Stimulated activated naive CD8-positive, alpha-beta T cell treated with anti-CD3 and anti-CD28 coated beads, Interleukin-15, amount 100 ng/mL, for 72 hours (primary cell): ENCODE results near the gene RPS28.
"Not testable (repeated sequence)": the region's sequence is repeated elsewhere in the genome, so short reads cannot be mapped to it uniquely, and the experiment has no call there.

ENCODE experiments used
- ATAC-seq: fragments of 150-1000 bp; cut with Tn5 transposase; 2 replicates; pipeline ENCODE4 v1.10.0; 2021; ENCODE audit warnings: mild to moderate bottlenecking, moderate library complexity
- DNase-seq, 2 donors: peaks; one replicate each; pipeline ENCODE4 v3.0.0; 2021 to 2022
- H3K27ac Mint-ChIP-seq, 2 donors: one replicate each; pipeline ENCODE4 v1.8.0; 2022; ENCODE audit warnings: mild to moderate bottlenecking in 2 of 2, mixed read lengths in 2 of 2, moderate library complexity in 2 of 2
- H3K27me3 Mint-ChIP-seq: one replicate; pipeline ENCODE4 v1.8.0; 2022; ENCODE audit warnings: mixed read lengths
- H3K4me1 Mint-ChIP-seq: one replicate; pipeline ENCODE4 v1.8.0; 2022; ENCODE audit warnings: mild to moderate bottlenecking, mixed read lengths
- H3K4me3 Mint-ChIP-seq, 2 donors: one replicate each; pipeline ENCODE4 v1.8.0; 2022; ENCODE audit warnings: mild to moderate bottlenecking in 2 of 2, mixed read lengths in 2 of 2, moderate library complexity in 1 of 2
- H3K9me3 Mint-ChIP-seq, 2 donors: one replicate each; pipeline ENCODE4 v1.8.0; 2022; ENCODE audit warnings: mixed read lengths in 2 of 2

Gene RPS28

GRCh38 chr19:8321067-8321985 lies at the start of gene RPS28, which contains the start of gene NDUFA7:
Gene RPS28, plus strand, starts transcription at chr19:8321496. Its CDS starts 35 bp downstream, at chr19:8321531.
Gene NDUFA7, minus strand, starts transcription at chr19:8321375. Its CDS starts 17 bp downstream, at chr19:8321358.
- Mint-ChIP-seq H3K27me3 (no peaks in the 10 kb centered on the region), H3K4me1 (peaks cover 45% of the 10 kb centered on the region), H3K27ac (peak within 1 kb of the TSS; percentile 98 to 99), H3K4me3 (peak within 1 kb of the TSS; percentile 98 to 99), H3K9me3 (no peaks in the 10 kb centered on the region)
- ATAC-seq (peak; percentile 94), DNase-seq (peak; percentile 96 to 97)

DNA sequence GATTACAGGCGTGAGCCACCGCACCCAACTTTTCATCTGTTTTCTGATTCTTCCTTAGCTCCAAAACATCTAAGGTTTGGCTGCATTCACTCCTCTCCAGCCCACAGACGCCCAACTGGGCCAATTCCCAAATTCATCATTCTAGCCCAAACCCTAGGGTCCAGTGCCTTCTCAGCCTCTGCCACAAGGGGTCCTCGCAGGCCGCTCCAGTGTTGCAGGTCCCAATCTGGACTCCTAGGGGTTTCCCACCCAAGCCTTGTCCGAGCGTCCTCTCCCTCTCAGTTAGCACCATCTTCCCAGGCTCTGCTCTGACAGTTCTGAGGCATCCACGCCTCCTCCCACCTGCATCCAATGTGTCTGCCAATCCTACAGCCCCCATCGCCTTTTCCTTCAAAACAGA lies 44.8 kb upstream of the RPS28 start:
- H3K4me1 Mint-ChIP-seq, H3K9me3 Mint-ChIP-seq, DNase-seq, H3K27ac Mint-ChIP-seq, H3K27me3 Mint-ChIP-seq, H3K4me3 Mint-ChIP-seq: not testable (repeated sequence)
- ATAC-seq, result peak; percentile 63

- not testable (repeated sequence) for H3K4me1 Mint-ChIP-seq, H3K27me3 Mint-ChIP-seq, H3K27ac Mint-ChIP-seq, DNase-seq, H3K4me3 Mint-ChIP-seq, H3K9me3 Mint-ChIP-seq
- ATAC-seq, result peak; percentile 48
Measured at GRCh38 chr19:8291337-8291736, 30.0 kb upstream of the RPS28 start.

DNA sequence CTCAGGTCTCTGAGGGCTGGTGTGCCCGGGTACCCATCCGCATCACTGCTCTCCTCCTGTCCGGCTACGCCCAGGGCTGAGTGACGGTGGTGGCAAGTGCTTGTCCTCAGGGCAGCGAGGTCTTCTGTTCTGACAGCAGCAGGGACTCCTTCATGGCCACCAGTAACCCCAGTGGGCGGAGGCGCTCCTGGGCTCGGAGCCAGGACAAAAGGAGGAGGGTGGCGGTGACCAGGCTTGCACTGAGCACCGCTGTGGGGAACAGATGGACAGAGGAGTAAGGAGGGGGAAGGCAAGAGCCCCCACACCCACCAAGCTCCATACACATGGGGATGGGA lies 19.0 kb upstream of the RPS28 start:
- H3K9me3 Mint-ChIP-seq, result no peaks in the 10 kb centered on the region
- H3K27me3 Mint-ChIP-seq, result no peaks in the 10 kb centered on the region
- DNase-seq (peak in 1 of 2 donors; percentile 8), ATAC-seq (no peak)
- H3K27ac Mint-ChIP-seq, result no peak overlapping the region
- peaks cover 35% of the 10 kb centered on the region for H3K4me1 Mint-ChIP-seq
- no peak overlapping the region for H3K4me3 Mint-ChIP-seq

GRCh38 chr19:8302734-8303133 lies 18.6 kb upstream of the RPS28 start:
- H3K4me1 Mint-ChIP-seq, result peaks cover 39% of the 10 kb centered on the region
- ATAC-seq, result no peak
- peak overlapping the region in 1 of 2 donors; percentile 48 for H3K27ac Mint-ChIP-seq
- no peaks in the 10 kb centered on the region for H3K27me3 Mint-ChIP-seq
- DNase-seq, result no peak
- no peak overlapping the region for H3K4me3 Mint-ChIP-seq
- no peaks in the 10 kb centered on the region for H3K9me3 Mint-ChIP-seq

- Mint-ChIP-seq H3K9me3 (no peaks in the 10 kb centered on the region), H3K27ac (no peak overlapping the region), H3K4me3 (no peak overlapping the region), H3K27me3 (no peaks in the 10 kb centered on the region), H3K4me1 (peaks cover 56% of the 10 kb centered on the region)
- DNase-seq (no peak), ATAC-seq (no peak)
Measured at GRCh38 chr19:8304841-8305621, 16.3 kb upstream of the RPS28 start.

- Mint-ChIP-seq H3K27me3 (no peaks in the 10 kb centered on the region), H3K4me3 (no peak overlapping the region), H3K4me1 (peaks cover 56% of the 10 kb centered on the region), H3K9me3 (no peaks in the 10 kb centered on the region), H3K27ac (no peak overlapping the region)
- DNase-seq (no peak), ATAC-seq (no peak)
Measured at GRCh38 chr19:8305798-8306197, 15.5 kb upstream of the RPS28 start.

DNA sequence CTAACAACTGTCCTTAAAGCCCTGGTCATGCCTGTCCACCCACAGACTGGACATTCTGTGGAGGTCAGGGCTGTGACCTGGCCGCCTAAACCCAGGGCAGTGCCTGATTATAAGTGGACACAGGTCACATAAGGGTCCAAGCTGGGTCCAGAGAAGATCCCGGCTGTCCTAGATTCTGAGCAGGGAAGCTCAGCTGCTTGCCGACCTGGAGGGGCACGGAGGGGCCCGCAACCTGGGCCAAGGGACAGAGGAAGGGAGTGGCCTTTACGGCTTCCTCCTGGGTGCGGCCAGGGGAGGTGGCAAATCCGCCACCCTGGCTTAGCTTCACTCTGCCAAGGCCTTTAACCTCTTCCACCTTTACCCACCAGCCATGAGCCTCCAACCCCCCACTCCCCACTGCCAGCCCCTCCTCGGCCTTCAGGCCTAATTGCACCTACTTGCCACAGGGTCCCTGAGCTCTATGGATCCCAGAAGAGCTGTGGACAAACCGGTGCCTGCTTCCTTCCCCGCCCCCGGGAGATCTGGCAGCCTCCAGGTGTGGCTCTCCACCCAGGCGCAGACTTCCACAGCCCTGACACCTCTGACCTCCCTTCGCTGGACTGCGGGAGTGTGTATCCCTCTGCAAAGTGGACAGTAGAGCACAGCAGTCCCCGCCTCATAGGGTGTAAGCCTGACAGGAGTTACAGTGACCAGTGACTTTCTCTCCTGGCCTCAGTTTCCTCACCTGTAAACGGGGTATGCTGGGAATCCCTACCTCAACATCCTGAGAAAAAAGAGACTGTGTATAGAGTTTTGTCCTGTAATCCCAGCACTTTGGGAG lies 14.9 kb upstream of the RPS28 start:
- Mint-ChIP-seq H3K27me3 (no peaks in the 10 kb centered on the region), H3K4me1 (peaks cover 56% of the 10 kb centered on the region), H3K4me3 (peak overlapping the region; percentile 91 to 93), H3K27ac (peak overlapping the region; percentile 48 to 96), H3K9me3 (no peaks in the 10 kb centered on the region)
- ATAC-seq (no peak), DNase-seq (no peak)

GRCh38 chr19:8307400-8307964 lies 13.8 kb upstream of the RPS28 start:
- Mint-ChIP-seq H3K4me3 (peak overlapping the region; percentile 91 to 93), H3K4me1 (peaks cover 56% of the 10 kb centered on the region), H3K27ac (peak overlapping the region; percentile 96 to 97), H3K9me3 (no peaks in the 10 kb centered on the region), H3K27me3 (no peaks in the 10 kb centered on the region)
- no peak for ATAC-seq
- DNase-seq, result no peak

DNA sequence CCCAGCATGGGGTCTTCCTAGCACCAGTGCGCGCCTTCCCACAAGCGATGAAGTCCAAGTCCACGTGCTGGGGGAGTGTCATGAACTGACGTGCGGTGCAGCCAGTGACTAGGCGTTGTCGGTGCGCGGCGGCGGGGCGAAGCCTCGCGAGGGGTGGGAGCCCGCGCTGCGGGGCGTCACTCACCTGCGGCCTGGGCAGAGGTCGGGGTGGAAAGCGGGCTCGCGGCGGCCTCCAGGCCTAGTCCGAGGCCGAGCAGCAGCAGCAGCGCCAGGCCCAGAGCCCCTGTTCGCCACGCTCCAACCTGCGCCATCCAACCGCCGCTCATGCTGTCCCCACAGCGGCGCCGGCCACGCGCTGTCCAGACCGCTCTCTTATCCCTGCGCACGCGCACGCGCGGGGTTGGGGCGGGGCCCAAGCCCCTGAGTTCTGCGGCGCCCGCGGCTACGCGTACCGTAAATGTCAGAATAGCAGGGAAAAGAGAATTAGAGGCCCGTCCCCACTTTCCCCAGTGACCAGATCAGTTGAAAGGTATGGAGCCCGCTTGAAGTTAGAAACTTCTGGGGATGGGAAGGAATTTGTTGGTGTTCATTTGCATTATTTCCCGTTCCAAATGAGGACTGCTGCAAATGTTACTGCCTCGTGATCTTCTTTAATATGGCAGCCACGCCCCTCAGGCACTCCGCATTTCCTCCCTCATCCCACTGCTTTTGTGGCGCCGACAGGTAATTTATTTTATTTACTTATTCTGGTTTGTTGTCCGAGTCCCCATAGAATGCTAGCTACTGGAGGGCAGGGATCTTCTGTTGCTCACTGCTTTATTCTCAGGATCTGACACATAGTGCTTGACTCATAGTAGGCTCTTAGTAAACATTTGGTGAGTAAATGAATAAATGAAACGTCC lies 13.1 kb upstream of the RPS28 start, which contains the start of gene CD320:
Gene CD320, minus strand, starts transcription at position 394 of the 902 bp plus-strand sequence. Its CDS starts 68 bp downstream, at position 326.
- Mint-ChIP-seq H3K4me3 (peak within 1 kb of the TSS; percentile 91 to 93), H3K9me3 (no peaks in the 10 kb centered on the region), H3K27me3 (no peaks in the 10 kb centered on the region), H3K27ac (peak within 1 kb of the TSS; percentile 97), H3K4me1 (peaks cover 56% of the 10 kb centered on the region)
- DNase-seq (peak; percentile 84 to 87), ATAC-seq (peak; percentile 95)

GRCh38 chr19:8308891-8309291 lies 12.4 kb upstream of the RPS28 start:
- Mint-ChIP-seq H3K27ac (peak overlapping the region in 1 of 2 donors; percentile 97), H3K4me1 (peaks cover 55% of the 10 kb centered on the region), H3K9me3 (no peaks in the 10 kb centered on the region), H3K4me3 (peak overlapping the region; percentile 91 to 93), H3K27me3 (no peaks in the 10 kb centered on the region)
- DNase-seq (no peak), ATAC-seq (no peak)

GRCh38 chr19:8310342-8311055 lies 10.8 kb upstream of the RPS28 start:
- Mint-ChIP-seq H3K9me3 (no peaks in the 10 kb centered on the region), H3K27ac (no peak overlapping the region), H3K4me3 (no peak overlapping the region), H3K27me3 (no peaks in the 10 kb centered on the region), H3K4me1 (peaks cover 39% of the 10 kb centered on the region)
- DNase-seq (no peak), ATAC-seq (no peak)

DNA sequence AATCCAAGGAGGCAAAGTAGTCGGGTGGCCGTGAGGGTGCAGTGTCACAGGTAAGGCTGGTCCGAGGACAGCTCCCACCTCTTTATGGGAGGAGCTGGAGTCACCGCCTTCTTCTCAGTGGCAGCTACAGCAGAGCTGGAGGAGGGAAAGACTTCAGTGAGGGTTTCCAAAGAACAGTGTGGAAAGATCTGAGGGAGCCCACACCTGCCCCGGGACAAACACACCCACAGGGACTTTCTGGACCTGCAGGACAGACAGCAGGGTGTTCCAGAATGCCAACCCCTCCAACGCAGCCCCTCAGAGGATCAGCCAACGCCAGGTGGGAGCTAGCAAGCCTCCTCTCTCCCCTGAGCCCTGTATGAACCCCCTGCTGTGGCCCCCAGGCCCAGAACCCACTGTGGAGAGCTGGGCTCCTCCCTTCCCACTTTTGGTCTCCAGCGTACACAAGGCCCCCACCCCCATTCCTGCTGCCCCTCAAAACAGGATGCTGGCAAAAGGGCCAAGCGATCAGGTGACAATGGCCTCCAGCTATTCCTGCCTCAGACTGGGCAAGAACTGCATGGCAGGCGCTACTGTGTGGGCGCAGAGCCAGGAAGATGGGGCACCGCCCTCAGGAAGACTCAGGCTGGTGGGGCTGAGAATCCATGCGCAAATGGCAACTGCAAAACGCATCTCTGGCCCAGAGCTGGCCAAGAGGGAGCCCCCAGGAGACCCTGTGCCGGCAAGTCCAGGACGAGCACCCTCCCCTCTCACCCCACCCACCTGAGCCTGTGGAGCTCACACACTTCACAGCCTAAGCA lies 9.6 kb upstream of the RPS28 start:
- Mint-ChIP-seq H3K27ac (peak overlapping the region in 1 of 2 donors; percentile 54), H3K9me3 (no peaks in the 10 kb centered on the region), H3K27me3 (no peaks in the 10 kb centered on the region), H3K4me3 (no peak overlapping the region), H3K4me1 (peaks cover 28% of the 10 kb centered on the region)
- DNase-seq, result no peak
- ATAC-seq, result no peak
